ENCODE data around the gene KIRREL2. TPM values are rescaled to one million over a fixed set of nuclear protein-coding genes. Genes with fewer than 3 reads are reported as not detected.
"Not testable (repeated sequence)": the region's sequence is repeated elsewhere in the genome, so short reads cannot be mapped to it uniquely, and the experiment has no call there.

Gene KIRREL2
- total RNA-seq, 1 experiment from 2014 or later = 5.0 TPM

DNA sequence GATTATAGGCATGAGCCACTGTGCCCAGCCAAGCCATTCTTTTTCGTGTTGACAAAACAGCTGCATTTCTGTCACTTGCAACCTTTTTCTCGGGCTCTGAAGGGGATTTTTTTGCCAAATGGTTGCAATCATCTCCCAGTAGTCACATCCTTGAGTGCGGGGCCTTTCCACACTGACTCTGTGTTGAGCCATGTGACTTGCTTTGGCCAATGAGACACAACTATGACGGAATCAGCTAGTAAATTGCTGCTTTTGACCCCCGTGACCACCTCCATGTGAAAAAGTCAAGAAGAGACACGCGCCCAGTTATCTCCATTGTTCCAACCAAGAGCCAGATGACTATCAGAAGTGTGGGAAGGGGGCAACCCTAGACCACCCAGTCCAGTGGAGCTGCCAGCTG lies 22.7 kb upstream of the KIRREL2 start:
- H3K4me1 ChIP-seq (ENCODE audit: control insufficient read depth, insufficient read depth, low read length) = no peaks in the 10 kb centered on the region
- ATAC-seq (no peak), DNase-seq (ENCODE audit: low read depth, low spot score) (no peak)
- intact Hi-C loops (cut with micrococcal nuclease; ENCODE audit: unreplicated experiment) = no loop called here
- POLR2A ChIA-PET = interaction anchor here (0.7 kb wide), 1 partner anchor 31 kb away, joined by 4 read pairs; no protein-coding TSS in a partner anchor
- H3K9me3 ChIP-seq (ENCODE audit: control insufficient read depth, insufficient read depth, low read depth, low read length) = no peaks in the 10 kb centered on the region
- no peak for TF ChIP-seq POLR2AphosphoS5 (IDR thresholded peaks at IDR 0.05; ENCODE audit: low read depth, low read length)
- no peak for TF ChIP-seq SIN3A (IDR thresholded peaks at IDR 0.05; ENCODE audit: borderline replicate concordance, insufficient read depth, low read depth, low read length)
- TF ChIP-seq, protein P1, sequence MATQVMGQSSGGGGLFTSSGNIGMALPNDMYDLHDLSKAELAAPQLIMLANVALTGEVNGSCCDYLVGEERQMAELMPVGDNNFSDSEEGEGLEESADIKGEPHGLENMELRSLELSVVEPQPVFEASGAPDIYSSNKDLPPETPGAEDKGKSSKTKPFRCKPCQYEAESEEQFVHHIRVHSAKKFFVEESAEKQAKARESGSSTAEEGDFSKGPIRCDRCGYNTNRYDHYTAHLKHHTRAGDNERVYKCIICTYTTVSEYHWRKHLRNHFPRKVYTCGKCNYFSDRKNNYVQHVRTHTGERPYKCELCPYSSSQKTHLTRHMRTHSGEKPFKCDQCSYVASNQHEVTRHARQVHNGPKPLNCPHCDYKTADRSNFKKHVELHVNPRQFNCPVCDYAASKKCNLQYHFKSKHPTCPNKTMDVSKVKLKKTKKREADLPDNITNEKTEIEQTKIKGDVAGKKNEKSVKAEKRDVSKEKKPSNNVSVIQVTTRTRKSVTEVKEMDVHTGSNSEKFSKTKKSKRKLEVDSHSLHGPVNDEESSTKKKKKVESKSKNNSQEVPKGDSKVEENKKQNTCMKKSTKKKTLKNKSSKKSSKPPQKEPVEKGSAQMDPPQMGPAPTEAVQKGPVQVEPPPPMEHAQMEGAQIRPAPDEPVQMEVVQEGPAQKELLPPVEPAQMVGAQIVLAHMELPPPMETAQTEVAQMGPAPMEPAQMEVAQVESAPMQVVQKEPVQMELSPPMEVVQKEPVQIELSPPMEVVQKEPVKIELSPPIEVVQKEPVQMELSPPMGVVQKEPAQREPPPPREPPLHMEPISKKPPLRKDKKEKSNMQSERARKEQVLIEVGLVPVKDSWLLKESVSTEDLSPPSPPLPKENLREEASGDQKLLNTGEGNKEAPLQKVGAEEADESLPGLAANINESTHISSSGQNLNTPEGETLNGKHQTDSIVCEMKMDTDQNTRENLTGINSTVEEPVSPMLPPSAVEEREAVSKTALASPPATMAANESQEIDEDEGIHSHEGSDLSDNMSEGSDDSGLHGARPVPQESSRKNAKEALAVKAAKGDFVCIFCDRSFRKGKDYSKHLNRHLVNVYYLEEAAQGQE (IDR thresholded peaks at IDR 0.05; ENCODE audit: insufficient read depth in 1 of 2, low read depth in 2 of 2, low read length in 1 of 2) = no peak
- TF ChIP-seq, protein P2, sequence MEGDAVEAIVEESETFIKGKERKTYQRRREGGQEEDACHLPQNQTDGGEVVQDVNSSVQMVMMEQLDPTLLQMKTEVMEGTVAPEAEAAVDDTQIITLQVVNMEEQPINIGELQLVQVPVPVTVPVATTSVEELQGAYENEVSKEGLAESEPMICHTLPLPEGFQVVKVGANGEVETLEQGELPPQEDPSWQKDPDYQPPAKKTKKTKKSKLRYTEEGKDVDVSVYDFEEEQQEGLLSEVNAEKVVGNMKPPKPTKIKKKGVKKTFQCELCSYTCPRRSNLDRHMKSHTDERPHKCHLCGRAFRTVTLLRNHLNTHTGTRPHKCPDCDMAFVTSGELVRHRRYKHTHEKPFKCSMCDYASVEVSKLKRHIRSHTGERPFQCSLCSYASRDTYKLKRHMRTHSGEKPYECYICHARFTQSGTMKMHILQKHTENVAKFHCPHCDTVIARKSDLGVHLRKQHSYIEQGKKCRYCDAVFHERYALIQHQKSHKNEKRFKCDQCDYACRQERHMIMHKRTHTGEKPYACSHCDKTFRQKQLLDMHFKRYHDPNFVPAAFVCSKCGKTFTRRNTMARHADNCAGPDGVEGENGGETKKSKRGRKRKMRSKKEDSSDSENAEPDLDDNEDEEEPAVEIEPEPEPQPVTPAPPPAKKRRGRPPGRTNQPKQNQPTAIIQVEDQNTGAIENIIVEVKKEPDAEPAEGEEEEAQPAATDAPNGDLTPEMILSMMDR (IDR thresholded peaks at IDR 0.05) = no peak
- no peak for TF ChIP-seq TCF7L2 (IDR thresholded peaks at IDR 0.05; ENCODE audit: low read depth, low read length)
- H3K27ac ChIP-seq (ENCODE audit: low read length) = no peak overlapping the region
- peaks cover 4% of the 10 kb centered on the region for H3K27me3 ChIP-seq (ENCODE audit: control insufficient read depth, insufficient read depth, low read length)
- in situ Hi-C loops (cut with HindIII; ENCODE audit: low pct_unique_long_range_greater_than_20kb, low sequenced_read_pairs) = loop anchor here (10.0 kb wide), 1 partner anchor 71 kb away; the partner anchor contains the start of genes HCST, NFKBID and TYROBP
- no peaks in the 10 kb centered on the region for H3K36me3 ChIP-seq (ENCODE audit: control insufficient read depth, insufficient read depth, low read length)
- CTCF ChIA-PET = interaction anchor here (1.0 kb wide), 1 partner anchor 17 kb away, joined by 3 read pairs; no protein-coding TSS in a partner anchor
- no TSS peak for BruUV-seq (replicated peaks)
- H3K4me3 ChIP-seq (ENCODE audit: low read depth in 2 of 2, low read length in 2 of 2) = no peak overlapping the region

GRCh38 chr19:35836096-35836495 lies 20.6 kb upstream of the KIRREL2 start:
- CTCF ChIA-PET; H3K27ac ChIP-seq (ENCODE audit: low read length); H3K9me3 ChIP-seq (ENCODE audit: control insufficient read depth, insufficient read depth, low read depth, low read length); H3K4me1 ChIP-seq (ENCODE audit: control insufficient read depth, insufficient read depth, low read length); ATAC-seq; DNase-seq (ENCODE audit: low read depth, low spot score); H3K4me3 ChIP-seq (ENCODE audit: low read depth in 2 of 2, low read length in 2 of 2); H3K27me3 ChIP-seq (ENCODE audit: control insufficient read depth, insufficient read depth, low read length); BruUV-seq (replicated peaks); H3K36me3 ChIP-seq (ENCODE audit: control insufficient read depth, insufficient read depth, low read length); intact Hi-C loops (cut with micrococcal nuclease; ENCODE audit: unreplicated experiment): not testable (repeated sequence)
- POLR2A ChIA-PET = interaction anchor here (0.6 kb wide), 1 partner anchor 34 kb away, joined by 5 read pairs; no protein-coding TSS in a partner anchor
- in situ Hi-C loops (cut with HindIII; ENCODE audit: low pct_unique_long_range_greater_than_20kb, low sequenced_read_pairs) = loop anchor here (10.0 kb wide), 1 partner anchor 69 kb away; the partner anchor contains the start of genes HCST, NFKBID and TYROBP

DNA sequence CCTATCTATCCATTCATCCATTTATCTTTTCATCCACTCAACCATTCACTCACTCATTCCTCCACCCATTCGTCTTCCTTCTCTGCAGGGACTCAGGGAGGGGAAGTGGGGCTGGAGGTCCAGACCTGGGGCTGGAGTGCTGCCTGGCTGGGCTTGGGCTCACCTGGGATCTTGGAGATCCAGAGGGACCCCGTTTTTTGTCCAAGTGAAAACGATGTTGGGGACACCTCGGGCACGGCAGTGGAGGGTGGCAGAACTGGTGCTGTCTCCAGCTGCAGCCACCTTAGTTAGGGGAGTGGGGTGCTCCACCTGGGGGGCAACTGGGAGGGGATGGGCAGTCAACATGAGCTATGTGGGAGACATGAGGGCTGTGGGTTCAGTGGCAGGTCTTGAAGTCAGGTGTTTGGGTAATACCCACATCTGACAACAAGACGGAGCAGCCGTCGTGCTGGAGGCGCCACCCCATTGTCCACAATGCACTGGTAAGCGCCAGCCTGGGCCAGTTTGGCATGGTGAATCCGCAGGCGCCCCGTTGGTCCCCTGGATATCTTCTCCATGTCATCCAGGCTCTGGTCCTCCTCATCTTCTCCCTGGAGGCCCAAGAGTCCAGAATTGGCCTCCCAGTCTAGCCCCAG lies 14.6 kb upstream of the KIRREL2 start:
- ChIA-PET POLR2A (no interaction called here), CTCF (interaction anchor here (0.6 kb wide), 1 partner anchor 22 kb away, joined by 4 read pairs; no protein-coding TSS in a partner anchor)
- no peak for ATAC-seq

More for the DNA sequence above, 14.6 kb upstream of the KIRREL2 start:
- TF ChIP-seq TCF7L2 (IDR thresholded peaks at IDR 0.05; ENCODE audit: low read depth, low read length) (no peak), POLR2AphosphoS5 (IDR thresholded peaks at IDR 0.05; ENCODE audit: low read depth, low read length) (no peak)
- TF ChIP-seq, protein P1 (IDR thresholded peaks at IDR 0.05; ENCODE audit: insufficient read depth in 1 of 2, low read depth in 2 of 2, low read length in 1 of 2) = no peak
- TF ChIP-seq, protein P2 (IDR thresholded peaks at IDR 0.05) = no peak
- Histone ChIP-seq H3K27ac (ENCODE audit: low read length) (no peak overlapping the region), H3K36me3 (ENCODE audit: control insufficient read depth, insufficient read depth, low read length) (no peaks in the 10 kb centered on the region), H3K27me3 (ENCODE audit: control insufficient read depth, insufficient read depth, low read length) (peaks cover under 1% of the 10 kb centered on the region; the same call in 1 of the 2 replicates), H3K9me3 (ENCODE audit: control insufficient read depth, insufficient read depth, low read depth, low read length) (no peaks in the 10 kb centered on the region), H3K4me1 (ENCODE audit: control insufficient read depth, insufficient read depth, low read length) (peaks cover 11% of the 10 kb centered on the region), H3K4me3 (ENCODE audit: low read depth in 2 of 2, low read length in 2 of 2) (no peak overlapping the region)
- no TSS peak for BruUV-seq (replicated peaks)
- in situ Hi-C loops (cut with HindIII; ENCODE audit: low pct_unique_long_range_greater_than_20kb, low sequenced_read_pairs) (no loop called here), intact Hi-C loops (cut with micrococcal nuclease; ENCODE audit: unreplicated experiment) (no loop called here)
- no peak for DNase-seq (ENCODE audit: low read depth, low spot score)
